Activated naive CD8-positive, alpha-beta T cell treated with anti-CD3 and anti-CD28 coated beads for 36 hours (primary cell): ENCODE measurements around the gene PVR. TPM values are rescaled to one million over a fixed set of nuclear protein-coding genes. Genes with fewer than 3 reads are reported as not detected.
"Not testable (repeated sequence)": the region's sequence is repeated elsewhere in the genome, so short reads cannot be mapped to it uniquely, and the experiment has no call there.

Experiments
- DNase-seq: peaks from one replicate; pipeline ENCODE4 v3.0.0; 2021
- H3K27ac Mint-ChIP-seq: one replicate; pipeline ENCODE4 v1.8.0; 2022; ENCODE audit warnings: mild to moderate bottlenecking, moderate library complexity, mixed read lengths
- H3K27me3 Mint-ChIP-seq: one replicate; pipeline ENCODE4 v1.8.0; 2022; ENCODE audit warnings: mild to moderate bottlenecking, mixed read lengths
- H3K36me3 Mint-ChIP-seq: one replicate; pipeline ENCODE4 v1.8.0; 2021; ENCODE audit warnings: mild to moderate bottlenecking, mixed read lengths
- H3K4me1 Mint-ChIP-seq: one replicate; pipeline ENCODE4 v1.8.0; 2021; ENCODE audit warnings: mixed read lengths
- H3K4me3 Mint-ChIP-seq: one replicate; pipeline ENCODE4 v1.8.0; 2022; ENCODE audit warnings: mild to moderate bottlenecking, moderate library complexity, mixed read lengths
- H3K9me3 Mint-ChIP-seq: one replicate; pipeline ENCODE4 v1.8.0; 2022; ENCODE audit warnings: mixed read lengths
- total RNA-seq, 2 experiments: library from RNA; stranded (reverse); gene quantifications; one replicate each; pipeline ENCODE4 v1.2.3, GENCODE V29; 2021

Gene PVR
- total RNA-seq, 2 experiments from 2014 or later, result 14.5 TPM

DNA sequence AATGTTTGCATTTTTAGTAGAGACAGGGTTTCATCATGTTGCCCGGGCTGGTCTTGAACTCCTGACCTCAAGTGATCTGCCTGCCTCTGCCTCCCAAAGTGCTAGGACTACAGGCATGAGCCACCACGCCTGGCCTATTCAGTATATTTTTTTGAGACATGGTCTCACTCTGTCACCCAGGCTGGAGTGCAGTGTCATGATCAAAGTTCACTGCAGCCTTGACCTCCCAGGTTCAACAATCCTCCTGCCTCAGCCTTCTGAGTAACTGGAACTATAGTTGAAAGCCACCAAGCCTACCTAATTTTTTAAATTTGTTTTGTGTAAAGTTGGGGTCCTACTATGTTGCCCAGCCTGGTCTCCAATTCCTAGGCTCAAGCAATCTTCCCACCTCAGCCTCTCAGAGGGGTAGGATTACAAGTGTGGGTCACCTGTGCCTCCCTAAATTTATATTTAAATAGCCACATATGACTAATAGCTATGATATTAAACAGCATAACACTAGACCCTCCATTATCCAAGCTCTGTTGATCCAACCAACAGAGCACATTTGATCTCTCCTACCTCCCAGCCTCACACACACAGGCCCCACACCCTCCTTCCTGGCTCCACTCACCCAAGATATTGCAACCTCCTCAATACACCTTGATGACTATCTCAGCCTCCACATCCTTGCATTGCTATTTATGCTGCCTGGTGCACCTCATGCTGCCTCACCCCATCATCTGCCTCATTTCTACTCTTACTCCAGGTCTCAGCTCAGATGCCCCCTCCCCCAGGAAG is 25.5 kb downstream of the PVR start:
- Mint-ChIP-seq H3K27me3 (no peaks in the 10 kb centered on the region), H3K36me3 (no peaks in the 10 kb centered on the region), H3K9me3 (no peaks in the 10 kb centered on the region), H3K4me1 (no peaks in the 10 kb centered on the region), H3K27ac (no peak overlapping the region), H3K4me3 (no peak overlapping the region)
- no peak for DNase-seq

DNA sequence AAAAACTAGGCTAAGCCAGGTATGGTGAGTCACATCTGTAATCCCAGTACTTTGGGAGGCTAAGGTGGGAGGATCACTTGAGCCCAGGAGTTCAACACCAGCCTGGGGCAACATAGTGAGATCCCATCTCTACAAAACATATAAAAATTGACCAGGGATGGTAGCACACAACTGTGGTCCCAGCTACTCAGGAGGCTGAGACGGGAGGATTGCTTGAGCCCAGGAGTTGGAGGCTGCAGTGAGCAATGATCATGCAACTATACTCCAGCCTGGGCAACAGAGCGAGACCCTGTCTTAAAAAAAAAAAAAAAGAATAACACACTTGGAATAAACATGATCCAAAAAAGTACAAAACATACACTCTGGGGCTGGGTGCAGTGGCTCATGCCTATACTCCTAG is 26.3 kb downstream of the PVR start:
- not testable (repeated sequence) for DNase-seq, H3K4me3 Mint-ChIP-seq, H3K27ac Mint-ChIP-seq, H3K4me1 Mint-ChIP-seq, H3K36me3 Mint-ChIP-seq, H3K9me3 Mint-ChIP-seq, H3K27me3 Mint-ChIP-seq

GRCh38 chr19:44671400-44671799 is 27.7 kb downstream of the PVR start, which contains the start of gene CEACAM19:
Gene CEACAM19 (plus strand): TSS chr19:44671482. CDS start chr19:44671932, 450 bp downstream.
- H3K27ac Mint-ChIP-seq, result no peak within 1 kb of the TSS
- no peaks in the 10 kb centered on the region for H3K4me1 Mint-ChIP-seq
- no peaks in the 10 kb centered on the region for H3K27me3 Mint-ChIP-seq
- H3K36me3 Mint-ChIP-seq, result no peaks in the 10 kb centered on the region
- no peaks in the 10 kb centered on the region for H3K9me3 Mint-ChIP-seq
- H3K4me3 Mint-ChIP-seq, result no peak within 1 kb of the TSS
- DNase-seq, result no peak

- H3K4me3 Mint-ChIP-seq, result no peak overlapping the region
- no peaks in the 10 kb centered on the region for H3K27me3 Mint-ChIP-seq
These were observed 28.5 kb downstream of the PVR start for GRCh38 chr19:44672226-44672625.

DNA sequence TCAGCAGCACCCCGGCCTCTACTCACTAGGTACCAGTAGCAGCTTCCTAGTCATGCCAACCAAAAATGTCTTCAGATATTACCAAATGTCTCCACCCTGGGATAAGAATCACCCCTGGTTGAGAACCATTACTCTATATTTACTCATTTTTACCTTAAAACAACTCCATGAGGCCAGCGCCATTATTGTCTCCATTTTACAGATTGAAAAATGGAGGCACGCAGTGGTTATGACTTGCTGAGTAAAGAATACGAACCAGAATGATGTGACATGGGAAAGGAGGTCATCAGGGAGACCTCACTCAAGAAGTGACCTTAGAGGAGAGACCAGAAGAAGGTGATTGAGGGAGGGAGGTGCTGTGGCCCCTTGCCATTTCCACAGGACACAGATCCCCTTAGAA is 29.8 kb downstream of the PVR start:
- H3K4me1 Mint-ChIP-seq, result no peaks in the 10 kb centered on the region
- no peaks in the 10 kb centered on the region for H3K36me3 Mint-ChIP-seq
- H3K27ac Mint-ChIP-seq, result no peak overlapping the region
- no peaks in the 10 kb centered on the region for H3K9me3 Mint-ChIP-seq
- no peak overlapping the region for H3K4me3 Mint-ChIP-seq
- no peak for DNase-seq
- no peaks in the 10 kb centered on the region for H3K27me3 Mint-ChIP-seq

More at GRCh38 chr19:44672226-44672625, 28.5 kb downstream of the PVR start:
- Mint-ChIP-seq H3K9me3 (no peaks in the 10 kb centered on the region), H3K4me1 (no peaks in the 10 kb centered on the region), H3K27ac (no peak overlapping the region), H3K36me3 (no peaks in the 10 kb centered on the region)
- no peak for DNase-seq

DNA sequence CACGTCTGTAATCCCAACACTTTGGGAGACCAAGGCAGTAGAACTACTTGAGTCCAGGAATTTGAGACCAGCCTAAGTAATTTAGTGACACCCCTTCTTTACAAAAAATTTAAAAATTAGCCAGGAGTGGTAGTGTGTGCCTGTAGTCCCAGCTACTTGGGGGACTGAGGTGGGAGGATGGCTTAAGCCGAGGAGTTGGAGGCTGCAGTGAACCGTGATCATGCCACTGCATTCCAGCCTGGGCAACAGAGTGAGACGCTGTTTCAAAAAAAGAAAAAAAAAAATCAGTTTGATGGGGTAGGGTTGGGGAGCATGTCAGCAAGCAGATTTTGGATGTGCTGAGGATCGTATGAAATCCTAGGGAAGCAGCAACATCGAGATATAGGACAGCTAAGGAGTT is 31.8 kb downstream of the PVR start:
- H3K4me1 Mint-ChIP-seq, result no peaks in the 10 kb centered on the region
- H3K36me3 Mint-ChIP-seq, result no peaks in the 10 kb centered on the region
- no peak overlapping the region for H3K27ac Mint-ChIP-seq
- no peak for DNase-seq
- H3K9me3 Mint-ChIP-seq, result no peaks in the 10 kb centered on the region
- no peak overlapping the region for H3K4me3 Mint-ChIP-seq
- no peaks in the 10 kb centered on the region for H3K27me3 Mint-ChIP-seq

DNA sequence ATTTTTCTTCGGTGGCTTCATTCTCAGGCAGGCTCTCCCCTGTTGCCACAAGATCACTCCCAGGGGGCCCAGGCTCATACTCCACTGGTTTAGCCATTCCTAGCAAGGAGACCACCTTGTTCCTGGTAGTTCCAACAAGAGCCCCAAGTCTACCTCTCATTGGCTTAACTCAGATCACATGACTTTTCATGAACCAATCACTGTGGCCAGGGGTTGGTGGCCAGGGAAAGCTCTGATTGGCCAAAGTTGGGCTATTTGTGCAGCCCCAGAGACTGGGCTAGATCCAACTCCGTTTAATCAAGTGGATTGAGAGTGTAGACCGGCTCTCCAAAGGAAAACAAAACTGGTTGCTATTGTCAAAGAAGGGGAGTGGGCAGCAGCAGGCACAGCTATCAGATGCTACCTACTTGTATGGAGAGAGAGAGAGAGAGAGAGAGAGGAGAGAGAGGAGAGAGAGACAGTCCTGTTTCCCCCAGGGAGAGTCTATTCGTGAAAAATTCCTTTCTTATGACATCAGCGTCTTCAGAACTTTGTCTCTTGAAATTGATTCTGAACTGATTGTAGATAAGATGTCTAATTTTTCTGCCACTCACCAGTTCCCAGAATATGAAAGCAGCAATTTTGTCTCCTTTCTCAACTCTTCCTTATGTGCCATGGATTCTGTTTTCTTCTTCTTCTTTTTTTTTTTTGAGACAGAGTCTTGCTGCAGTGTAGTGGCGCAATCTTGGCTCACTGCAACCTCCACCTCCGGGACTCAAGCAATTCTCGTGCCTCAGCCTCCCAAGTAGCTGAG is 33.5 kb downstream of the PVR start:
- no peaks in the 10 kb centered on the region for H3K27me3 Mint-ChIP-seq
- H3K27ac Mint-ChIP-seq, result no peak overlapping the region
- no peak for DNase-seq
- H3K36me3 Mint-ChIP-seq, result no peaks in the 10 kb centered on the region
- H3K4me3 Mint-ChIP-seq, result no peak overlapping the region
- no peaks in the 10 kb centered on the region for H3K4me1 Mint-ChIP-seq
- no peaks in the 10 kb centered on the region for H3K9me3 Mint-ChIP-seq

DNA sequence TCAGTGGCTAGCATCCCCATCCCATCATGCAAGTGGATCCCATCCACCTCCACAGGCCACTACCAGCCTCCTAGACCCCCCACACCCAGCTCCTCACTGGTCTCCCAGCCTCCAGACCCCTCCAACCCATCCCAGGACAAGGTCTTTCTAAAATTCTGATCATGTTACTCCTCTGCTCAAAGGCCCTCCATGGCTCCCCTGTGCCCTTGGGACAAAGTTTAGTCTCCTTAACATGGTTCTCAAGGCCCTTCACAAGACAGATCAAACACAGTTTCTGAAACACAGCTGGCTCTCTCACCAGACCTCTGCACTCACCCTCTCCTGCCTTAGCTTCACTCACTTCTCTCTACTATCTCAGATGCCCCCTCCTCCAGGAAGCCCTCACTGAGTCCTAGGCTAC is 36.8 kb downstream of the PVR start:
- H3K9me3 Mint-ChIP-seq, result no peaks in the 10 kb centered on the region
- no peak for DNase-seq
- H3K27me3 Mint-ChIP-seq, result peaks cover 4% of the 10 kb centered on the region
- H3K27ac Mint-ChIP-seq, result no peak overlapping the region
- no peak overlapping the region for H3K4me3 Mint-ChIP-seq
- H3K4me1 Mint-ChIP-seq, result peaks cover 10% of the 10 kb centered on the region
- peaks cover 6% of the 10 kb centered on the region for H3K36me3 Mint-ChIP-seq

- H3K4me1 Mint-ChIP-seq, result peaks cover 10% of the 10 kb centered on the region
- no peak overlapping the region for H3K27ac Mint-ChIP-seq
- H3K27me3 Mint-ChIP-seq, result peaks cover 10% of the 10 kb centered on the region
- H3K36me3 Mint-ChIP-seq, result peaks cover 6% of the 10 kb centered on the region
- H3K9me3 Mint-ChIP-seq, result no peaks in the 10 kb centered on the region
- no peak for DNase-seq
- H3K4me3 Mint-ChIP-seq, result no peak overlapping the region
These were observed 38.5 kb downstream of the PVR start for GRCh38 chr19:44681992-44682790.

DNA sequence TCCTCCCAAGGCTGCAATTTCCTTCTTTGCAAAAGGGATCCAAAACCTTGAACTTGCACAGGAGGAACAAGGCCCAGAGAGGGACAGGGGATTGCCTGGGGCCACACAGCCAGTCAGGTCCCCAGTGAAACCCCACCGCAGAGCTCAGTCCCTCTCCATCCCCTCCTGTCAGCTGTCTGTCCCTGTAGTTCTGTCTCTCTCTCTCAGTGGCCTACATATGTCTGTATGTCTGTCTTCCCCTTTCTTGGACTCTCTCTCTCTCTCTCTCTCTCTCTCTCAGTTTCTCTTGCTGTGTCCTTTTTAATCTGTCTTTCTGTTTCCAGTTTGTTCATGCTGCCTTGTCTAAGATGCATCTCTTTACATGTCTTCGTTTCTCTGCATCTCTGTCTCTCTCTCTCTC is 39.1 kb downstream of the PVR start:
- DNase-seq, result no peak
- Mint-ChIP-seq H3K27ac (peak overlapping the region; percentile 4), H3K36me3 (peaks cover 6% of the 10 kb centered on the region), H3K4me1 (peaks cover 10% of the 10 kb centered on the region), H3K27me3 (peaks cover 12% of the 10 kb centered on the region), H3K9me3 (no peaks in the 10 kb centered on the region), H3K4me3 (no peak overlapping the region)

DNA sequence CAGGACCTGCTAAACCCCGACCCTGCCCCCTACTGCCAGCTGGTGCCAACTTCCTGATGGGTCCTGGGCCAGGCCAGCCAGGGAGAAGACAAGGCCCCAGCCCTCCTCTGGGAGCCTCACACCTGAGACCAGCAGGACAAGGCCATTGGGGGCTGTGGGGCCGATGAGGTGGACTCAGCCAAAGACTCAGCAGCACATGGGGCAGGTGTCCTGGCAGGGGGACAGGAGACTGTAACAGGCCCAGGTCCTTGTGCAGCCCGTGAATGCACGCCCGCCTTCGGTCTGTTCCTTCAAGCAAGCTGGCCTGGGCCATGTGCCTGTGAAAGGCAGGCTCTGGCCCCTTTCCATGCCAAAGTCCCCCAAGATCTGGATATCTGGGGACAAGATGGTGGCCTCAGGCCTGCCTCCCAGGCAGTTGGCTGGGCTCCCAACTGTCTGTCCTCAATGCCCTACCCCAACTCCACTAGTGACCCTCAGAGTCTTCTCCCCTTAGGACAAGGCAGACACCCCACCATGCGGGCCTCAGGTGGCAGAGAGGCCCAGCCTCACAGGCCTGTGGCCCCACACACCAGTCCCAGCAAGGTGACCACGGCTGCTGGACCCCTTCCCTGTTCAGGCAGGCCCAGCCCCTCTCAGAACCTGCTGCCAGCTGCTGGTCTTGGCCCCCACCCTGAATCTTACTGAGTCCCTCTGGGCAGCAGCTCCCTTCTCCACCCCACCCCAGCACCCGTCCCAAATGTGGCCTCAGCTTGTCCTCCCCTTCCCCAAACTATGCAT is 39.9 kb downstream of the PVR start:
- Mint-ChIP-seq H3K27ac (no peak overlapping the region), H3K27me3 (peaks cover 16% of the 10 kb centered on the region), H3K9me3 (no peaks in the 10 kb centered on the region), H3K4me3 (no peak overlapping the region), H3K36me3 (peaks cover 6% of the 10 kb centered on the region), H3K4me1 (peaks cover 11% of the 10 kb centered on the region)
- DNase-seq, result no peak

- H3K9me3 Mint-ChIP-seq, H3K27ac Mint-ChIP-seq: not testable (repeated sequence)
These were observed 40.7 kb downstream of the PVR start for GRCh38 chr19:44684396-44684795.

GRCh38 chr19:44684892-44685863 is 41.5 kb downstream of the PVR start:
- Mint-ChIP-seq H3K9me3 (no peaks in the 10 kb centered on the region), H3K4me3 (peak overlapping the region; percentile 33), H3K27me3 (peaks cover 20% of the 10 kb centered on the region), H3K4me1 (peaks cover 21% of the 10 kb centered on the region), H3K36me3 (peaks cover 6% of the 10 kb centered on the region), H3K27ac (peak overlapping the region; percentile 47)
- DNase-seq, result peak; percentile 42

More at GRCh38 chr19:44684396-44684795, 40.7 kb downstream of the PVR start:
- not testable (repeated sequence) for H3K4me3 Mint-ChIP-seq, DNase-seq, H3K36me3 Mint-ChIP-seq
- H3K4me1 Mint-ChIP-seq, result peaks cover 17% of the 10 kb centered on the region
- peaks cover 20% of the 10 kb centered on the region for H3K27me3 Mint-ChIP-seq
